Measurements from ENCODE around the gene GRID1.

DNA sequence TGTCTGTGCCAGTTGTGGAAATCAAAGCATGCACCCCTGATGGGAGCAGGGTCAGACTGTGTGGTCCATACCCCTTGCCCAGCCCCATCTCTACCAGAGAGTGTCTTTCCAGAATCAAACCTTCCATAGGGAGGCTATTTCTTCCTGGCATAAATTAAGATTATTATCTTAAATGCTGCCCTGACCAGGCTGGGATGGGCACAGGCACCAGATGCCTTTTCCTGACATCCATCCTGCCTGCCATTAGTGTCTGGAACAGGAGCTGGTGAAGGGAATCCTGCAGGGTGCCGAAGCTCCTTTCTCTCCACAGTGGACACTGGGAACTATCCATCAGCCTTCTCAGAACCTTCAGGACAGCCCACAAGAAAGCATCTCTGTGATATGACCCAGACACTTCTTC lies 296.3 kb downstream of the GRID1 start:
- TF ChIP-seq POLR2A (IDR thresholded peaks at IDR 0.05): no peak
- TF ChIP-seq, protein P1, sequence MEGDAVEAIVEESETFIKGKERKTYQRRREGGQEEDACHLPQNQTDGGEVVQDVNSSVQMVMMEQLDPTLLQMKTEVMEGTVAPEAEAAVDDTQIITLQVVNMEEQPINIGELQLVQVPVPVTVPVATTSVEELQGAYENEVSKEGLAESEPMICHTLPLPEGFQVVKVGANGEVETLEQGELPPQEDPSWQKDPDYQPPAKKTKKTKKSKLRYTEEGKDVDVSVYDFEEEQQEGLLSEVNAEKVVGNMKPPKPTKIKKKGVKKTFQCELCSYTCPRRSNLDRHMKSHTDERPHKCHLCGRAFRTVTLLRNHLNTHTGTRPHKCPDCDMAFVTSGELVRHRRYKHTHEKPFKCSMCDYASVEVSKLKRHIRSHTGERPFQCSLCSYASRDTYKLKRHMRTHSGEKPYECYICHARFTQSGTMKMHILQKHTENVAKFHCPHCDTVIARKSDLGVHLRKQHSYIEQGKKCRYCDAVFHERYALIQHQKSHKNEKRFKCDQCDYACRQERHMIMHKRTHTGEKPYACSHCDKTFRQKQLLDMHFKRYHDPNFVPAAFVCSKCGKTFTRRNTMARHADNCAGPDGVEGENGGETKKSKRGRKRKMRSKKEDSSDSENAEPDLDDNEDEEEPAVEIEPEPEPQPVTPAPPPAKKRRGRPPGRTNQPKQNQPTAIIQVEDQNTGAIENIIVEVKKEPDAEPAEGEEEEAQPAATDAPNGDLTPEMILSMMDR (IDR thresholded peaks at IDR 0.05 in 8 of 11, conservative IDR thresholded peaks at IDR 0.05 in 3 of 11): no peak
